Ishikawa (cell line): ENCODE measurements around the gene DCC.

ENCODE experiments used
- CEBPB ChIP-seq: IDR thresholded peaks from 2 replicates; pipeline ENCODE4 v1.6.1; 2012
- CREB1 ChIP-seq: IDR thresholded peaks from 2 replicates; pipeline ENCODE4 v1.6.1; 2012; ENCODE audit warnings: low read depth
- EP300 ChIP-seq: IDR thresholded peaks from 2 replicates; pipeline ENCODE4 v1.6.1; 2012; ENCODE audit warnings: borderline replicate concordance
- FOXM1 ChIP-seq: IDR thresholded peaks from 2 replicates; pipeline ENCODE4 v1.6.1; 2012; ENCODE audit warnings: low read depth, borderline replicate concordance
- NFIC ChIP-seq: IDR thresholded peaks from 2 replicates; pipeline ENCODE4 v1.6.1; 2012
- RAD21 ChIP-seq: IDR thresholded peaks from 2 replicates; pipeline ENCODE4 v1.6.1; 2012; ENCODE audit warnings: low read depth
- TAF1 ChIP-seq: IDR thresholded peaks from 2 replicates; pipeline ENCODE4 v1.6.1; 2012; ENCODE audit warnings: low read depth, mild to moderate bottlenecking
- TCF12 ChIP-seq: IDR thresholded peaks from 2 replicates; pipeline ENCODE4 v1.6.1; 2012; ENCODE audit warnings: low read depth
- TEAD4 ChIP-seq: IDR thresholded peaks from 2 replicates; pipeline ENCODE4 v1.6.1; 2012
- YY1 ChIP-seq: IDR thresholded peaks from 2 replicates; pipeline ENCODE4 v1.6.1; 2012; ENCODE audit warnings: low read depth
- TF ChIP-seq, protein P1 (sequence below): IDR thresholded peaks from 2 replicates; pipeline ENCODE4 v1.6.1; 2012
- TF ChIP-seq, protein P2 (sequence below): IDR thresholded peaks from 2 replicates; pipeline ENCODE4 v1.6.1; 2012; ENCODE audit warnings: low read depth, mild to moderate bottlenecking
- TF ChIP-seq, protein P3 (sequence below): IDR thresholded peaks from 2 replicates; pipeline ENCODE4 v1.6.1; 2012

DNA sequence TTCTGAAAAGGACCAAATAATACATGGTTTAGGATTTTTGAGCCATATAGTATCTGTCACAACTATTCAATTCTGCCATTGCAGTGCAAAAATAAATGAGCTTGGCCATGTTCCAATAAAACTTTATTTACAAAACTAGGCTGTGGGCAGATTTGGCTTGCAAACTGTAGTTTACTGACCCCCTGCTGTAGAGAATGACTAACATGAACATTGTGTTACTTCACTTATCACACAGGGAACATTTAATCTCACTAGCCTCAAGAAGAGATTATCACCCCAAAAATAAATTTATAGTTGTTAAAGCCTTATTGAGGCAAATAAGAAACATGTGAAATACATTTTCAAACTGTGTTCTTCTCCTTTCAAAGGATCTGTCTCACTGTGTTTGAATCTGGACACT is 1118.3 kb downstream of the DCC start:
- TF ChIP-seq, protein P1, sequence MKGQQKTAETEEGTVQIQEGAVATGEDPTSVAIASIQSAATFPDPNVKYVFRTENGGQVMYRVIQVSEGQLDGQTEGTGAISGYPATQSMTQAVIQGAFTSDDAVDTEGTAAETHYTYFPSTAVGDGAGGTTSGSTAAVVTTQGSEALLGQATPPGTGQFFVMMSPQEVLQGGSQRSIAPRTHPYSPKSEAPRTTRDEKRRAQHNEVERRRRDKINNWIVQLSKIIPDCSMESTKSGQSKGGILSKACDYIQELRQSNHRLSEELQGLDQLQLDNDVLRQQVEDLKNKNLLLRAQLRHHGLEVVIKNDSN: no peak
- TF ChIP-seq TEAD4: no peak
- no peak for TF ChIP-seq NFIC
- no peak for TF ChIP-seq EP300
- TF ChIP-seq, protein P2, sequence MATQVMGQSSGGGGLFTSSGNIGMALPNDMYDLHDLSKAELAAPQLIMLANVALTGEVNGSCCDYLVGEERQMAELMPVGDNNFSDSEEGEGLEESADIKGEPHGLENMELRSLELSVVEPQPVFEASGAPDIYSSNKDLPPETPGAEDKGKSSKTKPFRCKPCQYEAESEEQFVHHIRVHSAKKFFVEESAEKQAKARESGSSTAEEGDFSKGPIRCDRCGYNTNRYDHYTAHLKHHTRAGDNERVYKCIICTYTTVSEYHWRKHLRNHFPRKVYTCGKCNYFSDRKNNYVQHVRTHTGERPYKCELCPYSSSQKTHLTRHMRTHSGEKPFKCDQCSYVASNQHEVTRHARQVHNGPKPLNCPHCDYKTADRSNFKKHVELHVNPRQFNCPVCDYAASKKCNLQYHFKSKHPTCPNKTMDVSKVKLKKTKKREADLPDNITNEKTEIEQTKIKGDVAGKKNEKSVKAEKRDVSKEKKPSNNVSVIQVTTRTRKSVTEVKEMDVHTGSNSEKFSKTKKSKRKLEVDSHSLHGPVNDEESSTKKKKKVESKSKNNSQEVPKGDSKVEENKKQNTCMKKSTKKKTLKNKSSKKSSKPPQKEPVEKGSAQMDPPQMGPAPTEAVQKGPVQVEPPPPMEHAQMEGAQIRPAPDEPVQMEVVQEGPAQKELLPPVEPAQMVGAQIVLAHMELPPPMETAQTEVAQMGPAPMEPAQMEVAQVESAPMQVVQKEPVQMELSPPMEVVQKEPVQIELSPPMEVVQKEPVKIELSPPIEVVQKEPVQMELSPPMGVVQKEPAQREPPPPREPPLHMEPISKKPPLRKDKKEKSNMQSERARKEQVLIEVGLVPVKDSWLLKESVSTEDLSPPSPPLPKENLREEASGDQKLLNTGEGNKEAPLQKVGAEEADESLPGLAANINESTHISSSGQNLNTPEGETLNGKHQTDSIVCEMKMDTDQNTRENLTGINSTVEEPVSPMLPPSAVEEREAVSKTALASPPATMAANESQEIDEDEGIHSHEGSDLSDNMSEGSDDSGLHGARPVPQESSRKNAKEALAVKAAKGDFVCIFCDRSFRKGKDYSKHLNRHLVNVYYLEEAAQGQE: no peak
- TF ChIP-seq, protein P3, sequence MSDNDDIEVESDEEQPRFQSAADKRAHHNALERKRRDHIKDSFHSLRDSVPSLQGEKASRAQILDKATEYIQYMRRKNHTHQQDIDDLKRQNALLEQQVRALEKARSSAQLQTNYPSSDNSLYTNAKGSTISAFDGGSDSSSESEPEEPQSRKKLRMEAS: no peak
- no peak for TF ChIP-seq TAF1
- no peak for TF ChIP-seq RAD21
- TF ChIP-seq FOXM1: no peak
- no peak for TF ChIP-seq YY1
- no peak for TF ChIP-seq CEBPB
- TF ChIP-seq CREB1: no peak
- no peak for TF ChIP-seq TCF12
